DND-41 (cell line): Measurements from ENCODE around the gene TKFC.
"Not testable (repeated sequence)": the region's sequence is repeated elsewhere in the genome, so short reads cannot be mapped to it uniquely, and the experiment has no call there.

Experiments
- ATAC-seq: fragments of 200-7000 bp; cut with Tn5 transposase; 3 replicates; pipeline ENCODE4 v1.9.1; 2021; ENCODE audit warnings: low read depth; ENCODE audit not compliant: insufficient read depth
- DNase-seq: peaks from one replicate; pipeline ENCODE4 v3.0.0-alpha.2; 2020
- H2AFZ ChIP-seq: 2 replicates; pipeline ENCODE4 v1.6.0; 2012; ENCODE audit warnings: low read depth, low read length
- H3K27ac ChIP-seq: 2 replicates; pipeline ENCODE4 v1.5.1; 2012; ENCODE audit warnings: low read length, inconsistent platforms
- H3K27me3 ChIP-seq: fragments of 200-600 bp; sonication (generic); 2 replicates; pipeline ENCODE4 v1.6.0; 2012; ENCODE audit warnings: low read length, mild to moderate bottlenecking, inconsistent platforms; ENCODE audit not compliant: insufficient read depth, poor library complexity
- H3K36me3 ChIP-seq: 2 replicates; pipeline ENCODE4 v1.5.1; 2012; ENCODE audit warnings: low read length, inconsistent platforms; ENCODE audit not compliant: insufficient read depth
- H3K4me1 ChIP-seq: 2 replicates; pipeline ENCODE4 v1.5.1; 2012; ENCODE audit warnings: mild to moderate bottlenecking, low read length; ENCODE audit not compliant: insufficient read depth
- H3K4me2 ChIP-seq: 2 replicates; pipeline ENCODE4 v1.6.0; 2012; ENCODE audit warnings: mild to moderate bottlenecking, moderate library complexity, low read length, inconsistent platforms; ENCODE audit not compliant: insufficient read depth
- H3K4me3 ChIP-seq, 2 experiments: fragments of 200-600 bp in 1 of 2; shearing (Covaris generic) in 1 of 2; 2 replicates each; pipeline ENCODE4 v1.5.1; 2012 to 2016; ENCODE audit warnings: inconsistent platforms in 2 of 2, low read length in 2 of 2, mild to moderate bottlenecking in 2 of 2, low read depth in 1 of 2, moderate library complexity in 1 of 2
- H3K79me2 ChIP-seq: 2 replicates; pipeline ENCODE4 v1.6.0; 2012; ENCODE audit warnings: low read length, inconsistent platforms; ENCODE audit not compliant: insufficient read depth
- H3K9ac ChIP-seq: 2 replicates; pipeline ENCODE4 v1.6.0; 2012; ENCODE audit warnings: low read depth, mild to moderate bottlenecking, inconsistent platforms, low read length, moderate library complexity
- H3K9me3 ChIP-seq: 2 replicates; pipeline ENCODE4 v1.5.1; 2012; ENCODE audit warnings: low read length, moderate library complexity, mild to moderate bottlenecking, inconsistent platforms; ENCODE audit not compliant: insufficient read depth, severe bottlenecking
- H4K20me1 ChIP-seq: 2 replicates; pipeline ENCODE4 v1.6.0; 2012; ENCODE audit warnings: low read length; ENCODE audit not compliant: insufficient read depth
- EZH2 ChIP-seq: IDR thresholded peaks from 3 replicates; pipeline ENCODE4 v1.6.1; 2012; ENCODE audit warnings: borderline replicate concordance, low read depth, mild to moderate bottlenecking, moderate library complexity, low read length, inconsistent platforms; ENCODE audit not compliant: severe bottlenecking
- TF ChIP-seq, protein P1 (sequence below): IDR thresholded peaks from 2 replicates; pipeline ENCODE4 v1.5.1; 2012; ENCODE audit warnings: borderline replicate concordance, low read length, moderate library complexity, mild to moderate bottlenecking; ENCODE audit not compliant: poor library complexity, severe bottlenecking; ENCODE audit errors: extremely low read depth

TKFC gene

DNA sequence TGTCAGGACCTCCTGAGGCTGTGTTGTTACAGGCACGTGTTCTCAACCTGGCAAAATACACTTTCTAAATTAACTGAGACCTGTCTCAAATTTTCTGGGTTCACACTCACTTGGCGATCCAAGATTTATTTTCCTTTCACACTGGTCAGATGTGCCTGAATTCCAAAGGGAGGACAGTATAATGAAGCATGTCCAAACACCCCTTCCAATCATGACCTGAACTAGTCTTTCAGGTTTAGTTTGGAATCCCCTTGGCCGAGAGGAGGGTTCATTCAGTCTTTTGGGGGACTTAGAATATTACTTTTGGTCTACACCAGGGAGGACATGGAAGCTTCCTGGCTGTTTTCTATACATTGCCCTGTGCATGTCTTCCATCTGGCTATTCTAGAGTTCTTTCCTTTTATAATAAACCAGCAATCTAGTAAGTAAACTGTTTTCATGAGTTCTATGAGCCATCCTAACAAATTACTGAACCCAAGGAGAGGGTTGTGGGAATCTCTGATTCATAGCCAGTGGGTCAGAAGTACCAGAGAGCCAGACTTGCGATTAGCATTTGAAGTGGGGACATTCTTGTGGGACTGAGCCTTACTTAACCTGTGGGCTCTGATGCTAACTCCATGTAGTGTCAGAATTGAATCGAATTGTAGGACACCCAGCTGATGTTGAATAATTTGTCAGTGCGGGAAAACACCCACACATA lies 44.6 kb downstream of the TKFC start:
- Histone ChIP-seq H3K36me3 (peaks cover 24% of the 10 kb centered on the region; the same call in 1 of the 2 replicates), H3K27ac (no peak overlapping the region), H4K20me1 (no peaks in the 10 kb centered on the region), H3K4me3 (no peak overlapping the region), H3K4me1 (no peaks in the 10 kb centered on the region), H3K27me3 (no peaks in the 10 kb centered on the region), H3K9ac (no peak overlapping the region), H2AFZ (no peak overlapping the region), H3K4me2 (no peak overlapping the region), H3K79me2 (no peaks in the 10 kb centered on the region), H3K9me3 (peaks cover 18% of the 10 kb centered on the region)
- no peak for ATAC-seq
- no peak for TF ChIP-seq EZH2
- TF ChIP-seq, protein P1, sequence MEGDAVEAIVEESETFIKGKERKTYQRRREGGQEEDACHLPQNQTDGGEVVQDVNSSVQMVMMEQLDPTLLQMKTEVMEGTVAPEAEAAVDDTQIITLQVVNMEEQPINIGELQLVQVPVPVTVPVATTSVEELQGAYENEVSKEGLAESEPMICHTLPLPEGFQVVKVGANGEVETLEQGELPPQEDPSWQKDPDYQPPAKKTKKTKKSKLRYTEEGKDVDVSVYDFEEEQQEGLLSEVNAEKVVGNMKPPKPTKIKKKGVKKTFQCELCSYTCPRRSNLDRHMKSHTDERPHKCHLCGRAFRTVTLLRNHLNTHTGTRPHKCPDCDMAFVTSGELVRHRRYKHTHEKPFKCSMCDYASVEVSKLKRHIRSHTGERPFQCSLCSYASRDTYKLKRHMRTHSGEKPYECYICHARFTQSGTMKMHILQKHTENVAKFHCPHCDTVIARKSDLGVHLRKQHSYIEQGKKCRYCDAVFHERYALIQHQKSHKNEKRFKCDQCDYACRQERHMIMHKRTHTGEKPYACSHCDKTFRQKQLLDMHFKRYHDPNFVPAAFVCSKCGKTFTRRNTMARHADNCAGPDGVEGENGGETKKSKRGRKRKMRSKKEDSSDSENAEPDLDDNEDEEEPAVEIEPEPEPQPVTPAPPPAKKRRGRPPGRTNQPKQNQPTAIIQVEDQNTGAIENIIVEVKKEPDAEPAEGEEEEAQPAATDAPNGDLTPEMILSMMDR: no peak
- no peak for DNase-seq

DNA sequence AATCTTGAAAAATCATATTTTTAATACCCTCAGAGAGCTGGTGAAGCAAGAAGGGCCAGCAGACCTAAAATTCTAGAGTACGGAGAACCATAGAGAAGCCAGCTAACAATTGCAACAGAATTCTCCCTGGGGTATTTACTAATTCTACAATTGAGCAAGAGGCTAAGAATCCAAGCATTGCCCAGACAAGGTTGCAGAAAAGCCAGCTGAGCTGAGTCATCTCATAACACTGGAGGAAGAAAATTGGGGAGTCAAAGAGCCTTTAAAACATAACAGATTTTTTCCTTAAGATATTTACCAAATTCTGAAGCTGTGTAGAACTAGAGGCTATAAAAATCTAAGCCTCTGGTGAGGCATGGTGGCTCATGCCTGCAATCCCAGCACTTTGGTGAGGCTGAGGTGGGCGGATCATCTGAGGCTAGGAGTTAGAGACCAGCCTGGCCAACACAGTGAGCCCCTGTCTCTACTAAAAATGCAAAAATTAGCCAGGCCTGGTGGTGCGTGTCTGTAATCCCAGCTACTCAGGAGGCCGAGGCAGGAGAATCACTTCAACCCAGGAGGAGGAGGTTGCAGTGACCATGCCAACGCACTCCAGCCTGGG lies 45.8 kb downstream of the TKFC start:
- H2AFZ ChIP-seq: no peak overlapping the region
- H4K20me1 ChIP-seq: no peaks in the 10 kb centered on the region
- H3K27me3 ChIP-seq: no peaks in the 10 kb centered on the region
- TF ChIP-seq, protein P1: no peak
- TF ChIP-seq EZH2: no peak
- peaks cover 14% of the 10 kb centered on the region for H3K9me3 ChIP-seq
- ATAC-seq (no peak), DNase-seq (no peak)
- H3K4me1 ChIP-seq: no peaks in the 10 kb centered on the region
- no peak overlapping the region for H3K4me3 ChIP-seq
- no peak overlapping the region for H3K9ac ChIP-seq
- no peak overlapping the region for H3K27ac ChIP-seq
- H3K36me3 ChIP-seq: peaks cover 18% of the 10 kb centered on the region; the same call in 1 of the 2 replicates
- no peak overlapping the region for H3K4me2 ChIP-seq
- H3K79me2 ChIP-seq: no peaks in the 10 kb centered on the region

DNA sequence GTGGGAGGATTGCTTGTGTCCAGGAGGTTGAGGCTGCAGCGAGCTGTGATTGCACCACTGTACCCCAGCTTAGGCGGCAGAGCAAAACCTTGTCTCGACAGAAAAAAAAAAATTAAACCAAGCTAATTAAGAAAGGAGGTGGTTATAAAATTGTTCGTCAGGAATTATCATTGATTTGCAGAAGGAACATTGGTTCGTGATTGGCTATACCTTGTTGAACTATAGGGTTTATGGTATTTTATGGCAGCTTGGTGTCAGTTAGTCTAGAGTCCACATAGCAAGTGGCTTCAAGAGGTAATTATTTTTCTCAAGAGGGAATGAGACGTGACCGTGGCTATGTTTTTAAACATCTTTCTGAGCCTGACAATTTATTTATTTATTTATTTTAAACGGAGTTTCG lies 47.9 kb downstream of the TKFC start:
- H4K20me1 ChIP-seq: no peaks in the 10 kb centered on the region
- no peak overlapping the region for H3K9ac ChIP-seq
- no peaks in the 10 kb centered on the region for H3K4me1 ChIP-seq
- no peak overlapping the region for H3K27ac ChIP-seq
- no peak overlapping the region for H3K4me2 ChIP-seq
- H3K27me3 ChIP-seq: no peaks in the 10 kb centered on the region
- no peaks in the 10 kb centered on the region for H3K79me2 ChIP-seq
- no peak for ATAC-seq
- peaks cover under 1% of the 10 kb centered on the region; the same call in 1 of the 2 replicates for H3K36me3 ChIP-seq
- H3K4me3 ChIP-seq: no peak overlapping the region
- no peaks in the 10 kb centered on the region for H3K9me3 ChIP-seq
- TF ChIP-seq, protein P1: no peak
- no peak for TF ChIP-seq EZH2
- no peak overlapping the region for H2AFZ ChIP-seq
- no peak for DNase-seq

DNA sequence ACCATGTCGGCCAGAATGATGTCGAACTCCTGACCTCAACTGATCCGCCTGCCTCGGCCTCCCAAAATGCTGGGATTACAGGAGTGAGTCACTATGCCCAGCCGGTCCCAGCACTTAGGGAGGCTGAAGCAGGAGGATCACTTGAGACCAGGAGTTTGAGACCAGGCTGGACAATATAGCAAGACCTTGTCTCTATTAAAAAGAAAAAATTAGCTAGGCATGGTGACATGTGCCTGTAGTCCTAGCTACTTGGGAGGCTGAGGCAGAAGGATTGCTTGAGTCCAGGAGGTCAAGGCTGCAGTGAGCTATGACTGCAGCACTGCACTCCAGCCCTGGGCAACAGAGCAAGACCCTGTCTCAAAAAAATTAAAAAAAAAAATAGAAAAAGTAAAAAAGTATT lies 50.8 kb downstream of the TKFC start:
- not testable (repeated sequence) for H3K4me2 ChIP-seq, H3K27ac ChIP-seq, DNase-seq, H2AFZ ChIP-seq, H4K20me1 ChIP-seq, H3K4me1 ChIP-seq, H3K4me3 ChIP-seq, H3K9me3 ChIP-seq, H3K9ac ChIP-seq, H3K27me3 ChIP-seq, ATAC-seq, H3K36me3 ChIP-seq, H3K79me2 ChIP-seq
